ENCODE measurements around the gene BDKRB2. TPM values are rescaled to one million over a fixed set of nuclear protein-coding genes. Genes with fewer than 3 reads are reported as not detected.

Gene BDKRB2
- total RNA-seq, 1 experiment from 2014 or later = 0.15 TPM

GRCh38 chr14:96249029-96249428, 44.4 kb downstream of the BDKRB2 start:
- Histone ChIP-seq H2BK20ac (ENCODE audit: low read depth, low read length, poor library complexity, severe bottlenecking) (no peak overlapping the region), H3K56ac (ENCODE audit: insufficient read length, low read depth, low read length) (no peak overlapping the region), H3K9ac (ENCODE audit: extremely low read depth, insufficient read length, low read length) (no peak overlapping the region), H3K79me2 (ENCODE audit: insufficient read depth, low read length) (no peaks in the 10 kb centered on the region), H2BK5ac (ENCODE audit: insufficient read length, low read length) (no peak overlapping the region), H3K27ac (ENCODE audit: insufficient read length, low read depth, low read length) (no peak overlapping the region), H4K91ac (ENCODE audit: insufficient read length, low read depth, low read length) (no peak overlapping the region), H2BK12ac (ENCODE audit: insufficient read length, low read depth, low read length) (no peak overlapping the region), H3K79me1 (ENCODE audit: insufficient read depth, low read depth, low read length, poor library complexity, severe bottlenecking) (no peaks in the 10 kb centered on the region), H2BK120ac (ENCODE audit: low read depth, low read length, poor library complexity, severe bottlenecking) (no peak overlapping the region), H4K8ac (replicated peaks; ENCODE audit: insufficient read length, low read depth, low read length) (no peak overlapping the region), H3T11ph (ENCODE audit: low read length) (no peak overlapping the region), H3K14ac (ENCODE audit: insufficient read depth, low read length) (no peak overlapping the region), H3K4ac (ENCODE audit: low read depth, low read length) (no peak overlapping the region), H3K23me2 (ENCODE audit: insufficient read length, low read depth, low read length, poor library complexity, severe bottlenecking) (no peaks in the 10 kb centered on the region), H3K27me3 (ENCODE audit: insufficient read depth, low read length) (no peaks in the 10 kb centered on the region), H2AK5ac (ENCODE audit: insufficient read length, low read length) (no peak overlapping the region), H2AFZ (ENCODE audit: low read length) (no peak overlapping the region), H3K4me1 (ENCODE audit: insufficient read depth, low read length) (peaks cover 3% of the 10 kb centered on the region; the same call in 1 of the 2 replicates), H4K20me1 (ENCODE audit: control insufficient read depth, insufficient read depth, insufficient read length) (no peaks in the 10 kb centered on the region), H3K18ac (ENCODE audit: insufficient read length, low read depth, low read length) (no peak overlapping the region), H2BK15ac (ENCODE audit: low read depth, low read length) (no peak overlapping the region), H3K9me3 (ENCODE audit: control insufficient read depth, low read depth, low read length) (no peaks in the 10 kb centered on the region), H3K23ac (ENCODE audit: insufficient read length, low read depth, low read length) (no peak overlapping the region), H4K5ac (ENCODE audit: insufficient read length, low read depth, low read length) (no peak overlapping the region), H3K4me2 (ENCODE audit: insufficient read depth, insufficient read length, low read length) (no peak overlapping the region)
- no peaks in the 10 kb centered on the region; a peak in 1 of 7 replicates for H3K36me3 Mint-ChIP-seq (ENCODE audit: insufficient read depth in 1 of 3, low read depth in 3 of 3)
- no peak overlapping the region for H3K27ac Mint-ChIP-seq
- no peak overlapping the region for H3K4me3 Mint-ChIP-seq
- DNase-seq = no peak
- H3K9me3 Mint-ChIP-seq = peaks cover 0 to 6% of the 10 kb centered on the region in 2 experiments; a peak in 2 of 5 replicates
- no CpG with 5 or more reads among the region's 5 CpGs for WGBS (ENCODE audit: extremely low coverage, insufficient read length, low lambda C conversion rate)
- H3K4me1 Mint-ChIP-seq = peaks cover 19 to 22% of the 10 kb centered on the region in 2 experiments
- no peak for TF ChIP-seq CTCF (conservative IDR thresholded peaks at IDR 0.05)
- H3K27me3 Mint-ChIP-seq (ENCODE audit: low read depth) = peaks cover 6% of the 10 kb centered on the region
